Ascending aorta (tissue), 2 donors: ENCODE results near the gene DGKG. TPM values are rescaled to one million over a fixed set of nuclear protein-coding genes. Genes with fewer than 3 reads are reported as not detected.

ENCODE experiments used
- DNase-seq, 2 donors: peaks; one replicate each; pipeline ENCODE4 v3.0.0-alpha.2; 2019; ENCODE audit warnings: low spot score in 2 of 2
- H3K27ac ChIP-seq, 2 donors: fragments of 200-600 bp; sonication (generic); one replicate each; pipeline ENCODE4 v1.5.1; 2016 to 2017; ENCODE audit warnings: mild to moderate bottlenecking in 1 of 2
- H3K27me3 ChIP-seq: fragments of 200-600 bp; sonication (generic); one replicate; pipeline ENCODE4 v1.5.1; 2017
- H3K36me3 ChIP-seq, 2 donors: fragments of 200-600 bp; sonication (generic); one replicate each; pipeline ENCODE4 v1.5.1; 2016
- H3K4me1 ChIP-seq, 2 donors: fragments of 200-600 bp; sonication (generic); one replicate each; pipeline ENCODE4 v1.5.1; 2016 to 2017; ENCODE audit warnings: mild to moderate bottlenecking in 1 of 2
- H3K4me3 ChIP-seq, 2 donors: fragments of 200-600 bp; sonication (generic); one replicate each; pipeline ENCODE4 v1.5.1; 2016 to 2017; ENCODE audit warnings: mild to moderate bottlenecking in 1 of 2
- H3K9me3 ChIP-seq, 2 donors: fragments of 200-600 bp; sonication (generic); one replicate each; pipeline ENCODE4 v1.5.1; 2016
- intact Hi-C: fragments of 100-400 bp; cut with DNase I; formaldehyde crosslinking; loops from one replicate; pipeline ENCODE4 v1.15.1; 2023
- total RNA-seq: library from RNA; depleted of rRNA; stranded (reverse); fragments of >200 nt; gene quantifications from one replicate; pipeline ENCODE4 v1.1.0, GENCODE V29; 2016
- TF ChIP-seq, protein P1 (sequence below), 3 experiments: fragments of 200-600 bp in 2 of 3; fragments of 450-650 bp in 1 of 3; sonication (generic) in 2 of 3; IDR thresholded peaks; one replicate each; pipeline ENCODE4 v1.5.1; 2016 to 2019; ENCODE audit warnings: antibody characterized with exemption in 3 of 3, mild to moderate bottlenecking in 1 of 3, moderate library complexity in 1 of 3

Gene DGKG
- total RNA-seq, 1 donor from 2014 or later, result 11.1 TPM

GRCh38 chr3:186117521-186118134 is 244.4 kb downstream of the DGKG start:
- Histone ChIP-seq H3K27ac (no peak overlapping the region), H3K4me1 (no peaks in the 10 kb centered on the region), H3K36me3 (no peaks in the 10 kb centered on the region), H3K27me3 (no peaks in the 10 kb centered on the region), H3K9me3 (no peaks in the 10 kb centered on the region), H3K4me3 (no peak overlapping the region)
- no peak for DNase-seq
- intact Hi-C loops, result no loop called here
- TF ChIP-seq, protein P1, sequence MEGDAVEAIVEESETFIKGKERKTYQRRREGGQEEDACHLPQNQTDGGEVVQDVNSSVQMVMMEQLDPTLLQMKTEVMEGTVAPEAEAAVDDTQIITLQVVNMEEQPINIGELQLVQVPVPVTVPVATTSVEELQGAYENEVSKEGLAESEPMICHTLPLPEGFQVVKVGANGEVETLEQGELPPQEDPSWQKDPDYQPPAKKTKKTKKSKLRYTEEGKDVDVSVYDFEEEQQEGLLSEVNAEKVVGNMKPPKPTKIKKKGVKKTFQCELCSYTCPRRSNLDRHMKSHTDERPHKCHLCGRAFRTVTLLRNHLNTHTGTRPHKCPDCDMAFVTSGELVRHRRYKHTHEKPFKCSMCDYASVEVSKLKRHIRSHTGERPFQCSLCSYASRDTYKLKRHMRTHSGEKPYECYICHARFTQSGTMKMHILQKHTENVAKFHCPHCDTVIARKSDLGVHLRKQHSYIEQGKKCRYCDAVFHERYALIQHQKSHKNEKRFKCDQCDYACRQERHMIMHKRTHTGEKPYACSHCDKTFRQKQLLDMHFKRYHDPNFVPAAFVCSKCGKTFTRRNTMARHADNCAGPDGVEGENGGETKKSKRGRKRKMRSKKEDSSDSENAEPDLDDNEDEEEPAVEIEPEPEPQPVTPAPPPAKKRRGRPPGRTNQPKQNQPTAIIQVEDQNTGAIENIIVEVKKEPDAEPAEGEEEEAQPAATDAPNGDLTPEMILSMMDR (IDR thresholded peaks at IDR 0.05), result no peak

DNA sequence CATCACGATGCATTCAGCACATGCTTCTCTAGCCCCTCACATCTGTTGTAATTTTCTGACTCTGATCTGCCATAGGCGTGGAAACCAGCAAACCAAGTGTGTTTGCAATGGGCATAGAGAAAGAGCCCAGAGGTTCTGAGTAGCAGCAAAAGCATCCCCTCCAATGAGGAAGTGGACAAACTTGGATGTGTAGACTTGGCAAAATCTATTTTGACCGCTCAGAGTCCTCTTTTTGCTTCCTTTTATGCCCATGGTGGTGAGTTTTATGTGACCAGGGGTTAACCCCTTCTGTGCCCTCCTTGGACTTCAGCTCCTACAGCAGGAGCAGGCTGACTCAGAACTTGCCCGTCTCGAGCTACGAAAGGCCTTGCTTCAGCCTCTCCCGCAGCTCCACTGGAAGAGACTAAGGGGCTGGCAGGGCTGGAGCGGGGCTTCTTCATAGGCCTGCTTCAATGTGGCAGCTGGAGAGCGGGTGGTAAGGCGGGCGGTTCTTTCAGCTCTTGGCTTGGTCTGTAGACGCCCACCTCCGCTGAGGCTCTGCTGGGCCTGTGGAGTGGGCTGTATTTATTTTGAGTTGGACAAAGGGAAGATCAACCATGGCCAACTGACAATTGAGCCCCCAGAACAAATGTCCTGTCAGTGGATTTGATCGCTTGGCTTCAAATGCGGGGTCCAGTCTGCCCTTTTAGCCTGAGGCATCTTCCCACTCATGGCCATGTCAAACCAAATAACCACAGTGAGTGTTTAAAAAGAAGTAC is 246.6 kb downstream of the DGKG start:
- no peak for DNase-seq
- Histone ChIP-seq H3K27me3 (no peaks in the 10 kb centered on the region), H3K4me1 (peaks cover 0 to 10% of the 10 kb centered on the region in 2 donors), H3K27ac (no peak overlapping the region), H3K4me3 (no peak overlapping the region), H3K9me3 (no peaks in the 10 kb centered on the region), H3K36me3 (no peaks in the 10 kb centered on the region)
- intact Hi-C loops, result no loop called here
- TF ChIP-seq, protein P1 (IDR thresholded peaks at IDR 0.05), result no peak

GRCh38 chr3:186110975-186111974 is 250.8 kb downstream of the DGKG start:
- peak overlapping the region; percentile 91 to 95 for H3K27ac ChIP-seq
- TF ChIP-seq, protein P1 (IDR thresholded peaks at IDR 0.05), result no peak
- no peaks in the 10 kb centered on the region for H3K9me3 ChIP-seq
- peaks cover 0 to 20% of the 10 kb centered on the region in 2 donors for H3K4me1 ChIP-seq
- H3K4me3 ChIP-seq, result peak overlapping the region in 1 of 2 donors; percentile 73
- DNase-seq, result no peak
- intact Hi-C loops, result no loop called here
- no peaks in the 10 kb centered on the region for H3K36me3 ChIP-seq
- H3K27me3 ChIP-seq, result no peaks in the 10 kb centered on the region

GRCh38 chr3:186109897-186110803 is 251.9 kb downstream of the DGKG start:
- intact Hi-C loops, result loop anchor here (1.0 to 5.0 kb wide), 7 partner anchors 30 to 462 kb away; partner anchors contain the start of genes DNAJB11 and TRA2B
- peak in 1 of 2 donors; percentile 72 for DNase-seq
- Histone ChIP-seq H3K9me3 (no peaks in the 10 kb centered on the region), H3K4me3 (peak overlapping the region; percentile 73 to 74), H3K27me3 (no peaks in the 10 kb centered on the region), H3K27ac (peak overlapping the region; percentile 91 to 95), H3K4me1 (peaks cover 0 to 20% of the 10 kb centered on the region in 2 donors), H3K36me3 (no peaks in the 10 kb centered on the region)
- TF ChIP-seq, protein P1 (IDR thresholded peaks at IDR 0.05), result no peak
